Tibial artery (tissue), 4 donors: ENCODE measurements around the gene THEMIS.

Experiments used
- DNase-seq, 2 donors: peaks; one replicate each; pipeline ENCODE4 v3.0.0-alpha.2; 2019
- H3K27ac ChIP-seq, 2 donors: fragments of 200-600 bp; sonication (generic) in 1 of 2; 1 replicate in 1 of 2; 2 replicates in 1 of 2; pipeline ENCODE4 v1.5.1; 2018 to 2019; ENCODE audit warnings: mild to moderate bottlenecking in 1 of 2
- H3K27me3 ChIP-seq, 2 donors: fragments of 200-600 bp; sonication (generic) in 1 of 2; one replicate each; pipeline versions ENCODE4 v1.5.1 to v1.6.0; 2016 to 2019
- H3K36me3 ChIP-seq, 3 donors: fragments of 200-600 bp; sonication (generic) in 2 of 3; one replicate each; pipeline ENCODE4 v1.5.1; 2016 to 2019; ENCODE audit warnings: mild to moderate bottlenecking in 2 of 3
- H3K4me1 ChIP-seq, 4 donors: fragments of 200-600 bp; sonication (generic) in 2 of 4; 1 replicate in 3 of 4; 2 replicates in 1 of 4; pipeline ENCODE4 v1.5.1; 2016 to 2019
- H3K4me3 ChIP-seq, 2 donors: fragments of 200-600 bp; sonication (generic) in 1 of 2; 1 replicate in 1 of 2; 2 replicates in 1 of 2; pipeline ENCODE4 v1.5.1; 2018 to 2019; ENCODE audit warnings: mild to moderate bottlenecking in 2 of 2
- H3K9me3 ChIP-seq, 3 donors: fragments of 200-600 bp; sonication (generic) in 1 of 3; one replicate each; pipeline ENCODE4 v1.5.1; 2016 to 2019
- intact Hi-C: fragments of 100-400 bp; cut with DNase I; formaldehyde crosslinking; loops from one replicate; pipeline ENCODE4 v1.15.0; 2023; ENCODE audit warnings: low total_unique reads
- TF ChIP-seq, protein P1 (sequence below), 2 experiments: fragments of 200-600 bp in 1 of 2; fragments of 450-650 bp in 1 of 2; IDR thresholded peaks; one replicate each; pipeline ENCODE4 v1.5.1; 2017 to 2019; ENCODE audit warnings: antibody characterized with exemption in 2 of 2, mild to moderate bottlenecking in 1 of 2, moderate library complexity in 1 of 2

THEMIS gene

GRCh38 chr6:127765949-127766348, 134.9 kb downstream of the THEMIS start:
- Histone ChIP-seq H3K27ac (no peak overlapping the region), H3K36me3 (no peaks in the 10 kb centered on the region), H3K9me3 (no peaks in the 10 kb centered on the region), H3K4me1 (no peaks in the 10 kb centered on the region), H3K27me3 (no peaks in the 10 kb centered on the region), H3K4me3 (no peak overlapping the region)
- intact Hi-C loops: no loop called here
- TF ChIP-seq, protein P1, sequence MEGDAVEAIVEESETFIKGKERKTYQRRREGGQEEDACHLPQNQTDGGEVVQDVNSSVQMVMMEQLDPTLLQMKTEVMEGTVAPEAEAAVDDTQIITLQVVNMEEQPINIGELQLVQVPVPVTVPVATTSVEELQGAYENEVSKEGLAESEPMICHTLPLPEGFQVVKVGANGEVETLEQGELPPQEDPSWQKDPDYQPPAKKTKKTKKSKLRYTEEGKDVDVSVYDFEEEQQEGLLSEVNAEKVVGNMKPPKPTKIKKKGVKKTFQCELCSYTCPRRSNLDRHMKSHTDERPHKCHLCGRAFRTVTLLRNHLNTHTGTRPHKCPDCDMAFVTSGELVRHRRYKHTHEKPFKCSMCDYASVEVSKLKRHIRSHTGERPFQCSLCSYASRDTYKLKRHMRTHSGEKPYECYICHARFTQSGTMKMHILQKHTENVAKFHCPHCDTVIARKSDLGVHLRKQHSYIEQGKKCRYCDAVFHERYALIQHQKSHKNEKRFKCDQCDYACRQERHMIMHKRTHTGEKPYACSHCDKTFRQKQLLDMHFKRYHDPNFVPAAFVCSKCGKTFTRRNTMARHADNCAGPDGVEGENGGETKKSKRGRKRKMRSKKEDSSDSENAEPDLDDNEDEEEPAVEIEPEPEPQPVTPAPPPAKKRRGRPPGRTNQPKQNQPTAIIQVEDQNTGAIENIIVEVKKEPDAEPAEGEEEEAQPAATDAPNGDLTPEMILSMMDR (IDR thresholded peaks at IDR 0.05): no peak
- no peak for DNase-seq

DNA sequence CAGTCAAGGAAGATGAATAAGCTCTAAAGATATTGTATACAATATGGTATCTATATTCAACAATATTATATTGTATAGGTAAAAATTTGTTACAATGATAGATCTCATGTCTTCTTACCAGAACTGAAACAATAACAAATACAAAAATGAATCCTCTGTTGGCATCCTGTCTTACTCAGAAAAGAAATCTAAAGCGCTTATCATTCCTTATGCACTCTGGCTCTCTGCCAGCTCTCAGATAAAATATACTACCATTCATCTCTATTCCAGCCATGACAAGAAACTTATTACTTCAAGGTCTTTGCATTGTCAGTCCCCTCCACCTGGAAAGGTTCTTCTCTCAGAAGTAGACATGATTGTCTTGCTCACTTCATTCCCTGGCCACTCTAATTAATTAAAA, 138.6 kb downstream of the THEMIS start:
- intact Hi-C loops: no loop called here

GRCh38 chr6:127761084-127761483, 139.8 kb downstream of the THEMIS start:
- no peaks in the 10 kb centered on the region for H3K9me3 ChIP-seq
- H3K27ac ChIP-seq: no peak overlapping the region
- no peak overlapping the region for H3K4me3 ChIP-seq
- no peak for DNase-seq
- no peaks in the 10 kb centered on the region for H3K36me3 ChIP-seq
- TF ChIP-seq, protein P1 (IDR thresholded peaks at IDR 0.05): no peak
- H3K27me3 ChIP-seq: no peaks in the 10 kb centered on the region
- no peaks in the 10 kb centered on the region for H3K4me1 ChIP-seq
- intact Hi-C loops: no loop called here

More for the DNA sequence above, 138.6 kb downstream of the THEMIS start:
- no peaks in the 10 kb centered on the region for H3K36me3 ChIP-seq
- H3K4me3 ChIP-seq: no peak overlapping the region
- DNase-seq: no peak
- no peaks in the 10 kb centered on the region for H3K27me3 ChIP-seq
- TF ChIP-seq, protein P1 (IDR thresholded peaks at IDR 0.05): no peak
- H3K9me3 ChIP-seq: no peaks in the 10 kb centered on the region
- no peak overlapping the region for H3K27ac ChIP-seq
- H3K4me1 ChIP-seq: no peaks in the 10 kb centered on the region

DNA sequence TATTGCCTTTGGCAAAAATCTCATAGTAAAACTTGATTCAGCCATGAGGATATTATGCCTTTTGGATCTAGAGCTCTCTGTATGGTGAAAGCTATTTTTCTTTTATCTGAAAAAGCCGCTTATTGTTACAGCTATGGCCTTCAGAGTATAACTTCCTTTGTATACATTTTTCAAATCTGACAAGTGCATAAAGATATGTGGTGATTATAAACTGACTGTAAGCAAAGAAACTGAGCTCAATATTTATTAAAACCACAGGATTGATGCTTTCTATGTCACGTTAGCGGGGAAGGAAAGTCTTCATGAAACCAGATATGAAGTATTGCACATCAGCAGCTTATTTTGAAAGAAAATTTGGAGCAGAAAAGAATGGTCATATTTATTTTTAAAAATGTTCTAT, 151.8 kb downstream of the THEMIS start:
- no peak overlapping the region for H3K4me3 ChIP-seq
- no peak for DNase-seq
- H3K36me3 ChIP-seq: no peaks in the 10 kb centered on the region
- no peaks in the 10 kb centered on the region for H3K9me3 ChIP-seq
- no peaks in the 10 kb centered on the region for H3K27me3 ChIP-seq
- intact Hi-C loops: no loop called here
- no peak overlapping the region for H3K27ac ChIP-seq
- no peaks in the 10 kb centered on the region for H3K4me1 ChIP-seq
- TF ChIP-seq, protein P1 (IDR thresholded peaks at IDR 0.05): no peak

DNA sequence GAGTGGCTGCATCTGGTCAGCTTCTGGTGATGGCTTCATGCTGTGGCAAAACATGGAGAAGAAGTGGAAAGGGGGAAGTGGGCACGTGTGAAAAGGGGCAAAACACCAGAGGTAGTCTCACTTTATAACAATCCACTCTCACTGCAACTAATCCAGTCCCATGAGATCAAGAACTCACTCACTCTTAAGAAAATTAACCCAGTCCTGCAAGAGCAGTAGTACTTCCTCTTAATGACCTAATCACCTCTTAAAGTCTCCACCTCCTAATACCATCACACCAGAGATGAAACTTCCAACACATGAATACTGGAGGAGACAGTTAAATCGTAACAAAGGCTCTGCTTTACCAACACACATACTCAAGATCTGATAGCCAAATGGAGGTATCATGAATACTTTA, 152.6 kb downstream of the THEMIS start:
- intact Hi-C loops: no loop called here
- H3K36me3 ChIP-seq: no peaks in the 10 kb centered on the region
- no peaks in the 10 kb centered on the region for H3K9me3 ChIP-seq
- no peak overlapping the region for H3K27ac ChIP-seq
- H3K27me3 ChIP-seq: no peaks in the 10 kb centered on the region
- DNase-seq: no peak
- no peak overlapping the region for H3K4me3 ChIP-seq
- H3K4me1 ChIP-seq: no peaks in the 10 kb centered on the region
- TF ChIP-seq, protein P1 (IDR thresholded peaks at IDR 0.05): no peak

- H3K4me3 ChIP-seq: no peak overlapping the region
- no peak for DNase-seq
- TF ChIP-seq, protein P1 (IDR thresholded peaks at IDR 0.05): no peak
- H3K27me3 ChIP-seq: no peaks in the 10 kb centered on the region
- no peaks in the 10 kb centered on the region for H3K36me3 ChIP-seq
- no peaks in the 10 kb centered on the region for H3K9me3 ChIP-seq
- intact Hi-C loops: no loop called here
- H3K4me1 ChIP-seq: no peaks in the 10 kb centered on the region
- H3K27ac ChIP-seq: no peak overlapping the region
These were observed 162.4 kb downstream of the THEMIS start for GRCh38 chr6:127738423-127738822.
